GM12878 (cell line): ENCODE measurements around the gene DOCK9. TPM values are rescaled to one million over a fixed set of nuclear protein-coding genes. Genes with fewer than 3 reads are reported as not detected.

Source experiments
- ATAC-seq: fragments of 200-7000 bp; cut with Tn5 transposase; 3 replicates; pipeline ENCODE4 v1.9.1; 2020; ENCODE audit warnings: mild to moderate bottlenecking, moderate library complexity
- BruUV-seq: library from RNA; stranded (reverse); fragments of 400-500 nt; replicated peaks from 2 replicates; lab custom pipeline; 2021; lab: Mats Ljungman, UMichigan
- CTCF ChIA-PET: fragments of 300-600 bp; sonication (Branson Sonifier 250); formaldehyde crosslinking; extraction: SDS; loops from one replicate; lab custom pipeline; 2021; ENCODE audit warnings: inconsistent platforms; lab: Yijun Ruan, JAX
- POLR2A ChIA-PET: fragments of 350-600 bp; formaldehyde crosslinking; extraction: SDS; loops from one replicate; lab custom pipeline; 2021; ENCODE audit warnings: inconsistent platforms; lab: Charles Lee
- RAD21 ChIA-PET: fragments of 300-600 bp; sonication (Branson Sonifier 250); formaldehyde crosslinking; loops from one replicate; lab custom pipeline; 2023; ENCODE audit warnings: antibody characterized with exemption; ENCODE audit not compliant: unreplicated experiment; lab: Charles Lee
- SMC1A ChIA-PET: fragments of 300-600 bp; sonication (Branson Sonifier 250); formaldehyde crosslinking; loops from one replicate; lab custom pipeline; 2023; ENCODE audit not compliant: unreplicated experiment, uncharacterized antibody; lab: Charles Lee
- DNase-seq: peaks from one replicate; pipeline ENCODE4 v3.0.0-alpha.2; 2011; ENCODE audit warnings: low read depth, low spot score
- FAIRE-seq: peaks from 3 replicates; lab custom pipeline; 2011; peaks lifted over from hg19 to GRCh38; lab: Jason Lieb, UNC
- H2AFZ ChIP-seq: 2 replicates; pipeline ENCODE4 v1.6.0; 2011; ENCODE audit warnings: low read depth, low read length, control low read depth; ENCODE audit not compliant: control insufficient read depth
- H3K27ac ChIP-seq: 2 replicates; pipeline ENCODE4 v1.5.1; 2011; ENCODE audit warnings: control low read depth; ENCODE audit not compliant: control insufficient read depth, insufficient read depth
- H3K27me3 ChIP-seq, 2 experiments: replicated peaks in 1 of 2; 2 replicates each; pipeline versions ENCODE4 v1.6.0 to v1.6.1; 2011; ENCODE audit warnings: low read length in 1 of 2; ENCODE audit not compliant: control insufficient read depth in 2 of 2, insufficient read depth in 2 of 2
- H3K36me3 ChIP-seq, 2 experiments: 2 replicates each; pipeline ENCODE4 v1.5.1; 2011; ENCODE audit warnings: low read length in 1 of 2; ENCODE audit not compliant: control insufficient read depth in 2 of 2, insufficient read depth in 2 of 2
- H3K4me1 ChIP-seq: 2 replicates; pipeline ENCODE4 v1.6.1; 2011; ENCODE audit warnings: mild to moderate bottlenecking, low read length, moderate library complexity, mixed read lengths; ENCODE audit not compliant: control insufficient read depth, insufficient read depth
- H3K4me2 ChIP-seq: 2 replicates; pipeline ENCODE4 v1.6.0; 2011; ENCODE audit warnings: control low read depth; ENCODE audit not compliant: control insufficient read depth, insufficient read depth
- H3K4me3 ChIP-seq: fragments of 200-600 bp; sonication (generic); 2 replicates; pipeline ENCODE4 v1.5.1; 2016
- H3K79me2 ChIP-seq: 2 replicates; pipeline ENCODE4 v1.6.0; 2011; ENCODE audit warnings: low read length; ENCODE audit not compliant: control insufficient read depth, insufficient read depth
- H3K9ac ChIP-seq: 2 replicates; pipeline ENCODE4 v1.8.0; 2011; ENCODE audit warnings: low read length, control low read depth, mixed read lengths; ENCODE audit not compliant: control insufficient read depth, insufficient read depth
- H3K9me3 ChIP-seq: replicated peaks from 3 replicates; pipeline ENCODE4 v1.5.1; 2011; ENCODE audit warnings: mild to moderate bottlenecking, low read length; ENCODE audit not compliant: control insufficient read depth, insufficient read depth
- H4K20me1 ChIP-seq: 2 replicates; pipeline ENCODE4 v1.6.0; 2011; ENCODE audit not compliant: control insufficient read depth, insufficient read depth
- ETV6 ChIP-seq, 2 experiments: fragments of 450-650 bp in 1 of 2; IDR thresholded peaks in 1 of 2; conservative IDR thresholded peaks in 1 of 2; 2 replicates each; pipeline ENCODE4 v1.6.1; 2014; ENCODE audit warnings: antibody characterized with exemption in 1 of 2, borderline replicate concordance in 1 of 2, low read depth in 1 of 2, mild to moderate bottlenecking in 1 of 2, moderate library complexity in 1 of 2
- FOXM1 ChIP-seq: IDR thresholded peaks from 2 replicates; pipeline ENCODE4 v1.6.1; 2012; ENCODE audit warnings: low read depth, mild to moderate bottlenecking, inconsistent platforms, low read length, moderate library complexity
- JUNB ChIP-seq: IDR thresholded peaks from 2 replicates; pipeline ENCODE4 v1.6.1; 2016; ENCODE audit warnings: antibody characterized with exemption, mild to moderate bottlenecking
- MEF2A ChIP-seq: IDR thresholded peaks from 2 replicates; pipeline ENCODE4 v1.6.1; 2011; ENCODE audit warnings: low read depth, mild to moderate bottlenecking, low read length, moderate library complexity; ENCODE audit not compliant: insufficient read depth
- MEF2B ChIP-seq: fragments of 450-650 bp; IDR thresholded peaks from 2 replicates; pipeline ENCODE4 v1.6.1; 2018; ENCODE audit warnings: mild to moderate bottlenecking, moderate library complexity; ENCODE audit not compliant: partially characterized antibody, poor library complexity, severe bottlenecking
- NR2C1 ChIP-seq: fragments of 450-650 bp; IDR thresholded peaks from 2 replicates; pipeline ENCODE4 v1.6.1; 2017; ENCODE audit warnings: antibody characterized with exemption, mild to moderate bottlenecking, moderate library complexity
- RELA ChIP-seq: fragments of 450-650 bp; IDR thresholded peaks from 2 replicates; pipeline ENCODE4 v1.8.0; 2014; ENCODE audit warnings: borderline replicate concordance; ENCODE audit not compliant: partially characterized antibody
- SRF ChIP-seq, 2 experiments: IDR thresholded peaks; 2 replicates each; pipeline ENCODE4 v1.6.1; 2011; ENCODE audit warnings: low read depth in 2 of 2, low read length in 2 of 2, mild to moderate bottlenecking in 1 of 2, moderate library complexity in 1 of 2
- ZNF24 ChIP-seq: fragments of 450-650 bp; IDR thresholded peaks from 2 replicates; pipeline ENCODE4 v1.6.1; 2017; ENCODE audit warnings: antibody characterized with exemption, mild to moderate bottlenecking
- WGBS: methylation state at CpG from one replicate; pipeline ENCODE4 v1.1.6; 2016; ENCODE audit warnings: low lambda C conversion rate; ENCODE audit not compliant: insufficient replicate concordance, insufficient coverage; ENCODE audit errors: missing lambda C conversion rate; 5-methylcytosine and 5-hydroxymethylcytosine counted together
- in situ Hi-C: fragments of 300-500 bp; cut with MboI; formaldehyde crosslinking; loops from 9 replicates; pipeline ENCODE4 v1.14.3; 2018; ENCODE audit warnings: mixed read lengths
- intact Hi-C: fragments of 100-400 bp; cut with micrococcal nuclease; formaldehyde crosslinking; loops from one replicate; pipeline ENCODE4 v1.14.2; 2022; ENCODE audit not compliant: unreplicated experiment
- polyA plus RNA-seq, 11 experiments: library from polyadenylated mRNA; depleted of rRNA in 4 of 11; unstranded in 6 of 11; stranded (reverse) in 5 of 11; fragments of >200 nt; fragmentation: Nextera tagmentation in 4 of 11; fragmentation: Illumina TruSeq in 1 of 11; extraction: Ambion mirVana in 4 of 11; extraction: Trizol in 1 of 11; gene quantifications; 1 replicate in 1 of 11; 2 replicates in 10 of 11; pipeline versions ENCODE4 v1.2.1 to v1.2.3, GENCODE V29; 2011 to 2016; ENCODE audit warnings: inconsistent platforms in 2 of 11, missing spikeins in 2 of 11, low read depth in 1 of 11
- total RNA-seq, 4 experiments: library from RNA; depleted of rRNA in 3 of 4; stranded (reverse); fragments of >200 nt in 3 of 4; fragmentation: Illumina TruSeq in 1 of 4; extraction: Trizol in 1 of 4; gene quantifications; 2 replicates each; pipeline versions ENCODE4 v1.2.1 to v1.2.3, GENCODE V29; 2013 to 2021
- TF ChIP-seq, protein P1 (sequence below): fragments of 450-650 bp; IDR thresholded peaks from 2 replicates; pipeline ENCODE4 v1.6.1; 2014; ENCODE audit warnings: mild to moderate bottlenecking
- TF ChIP-seq, protein P2 (sequence below): IDR thresholded peaks from 2 replicates; pipeline ENCODE4 v1.6.1; 2012; ENCODE audit warnings: mild to moderate bottlenecking, low read depth, low read length
- TF ChIP-seq, protein P3 (sequence below): fragments of 450-650 bp; IDR thresholded peaks from 2 replicates; pipeline ENCODE4 v1.6.1; 2016; ENCODE audit warnings: mild to moderate bottlenecking

Gene DOCK9
- total and polyA plus RNA-seq, 10 of the 15 experiments (the other 5 are each of a cell fraction or from before 2014, with no cell fraction given) = 0.09 to 2.9 (median 0.74) TPM

DNA sequence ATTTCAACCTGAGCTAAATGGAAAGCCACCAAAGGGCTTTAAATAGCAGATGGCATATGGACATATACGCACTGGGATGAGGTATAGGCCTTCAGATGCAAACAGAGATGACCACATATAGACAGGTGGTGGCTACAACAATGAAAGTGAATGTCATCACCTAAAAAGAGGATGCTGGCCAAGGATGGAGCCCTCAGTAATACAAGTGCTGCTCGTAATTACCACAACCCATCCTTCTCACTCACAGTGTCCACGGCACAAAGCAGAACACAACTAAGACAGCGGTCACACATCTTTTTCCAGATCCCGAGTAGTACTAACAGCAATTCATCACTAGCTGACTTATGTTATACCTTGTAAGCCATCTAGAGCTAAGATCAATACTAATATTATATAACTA is 18.2 kb upstream of the DOCK9 start:
- ChIA-PET POLR2A (no interaction called here), SMC1A (no interaction called here)
- H4K20me1 ChIP-seq = no peaks in the 10 kb centered on the region

More for the DNA sequence above, 18.2 kb upstream of the DOCK9 start:
- DNase-seq = no peak
- TF ChIP-seq RELA (no peak), NR2C1 (no peak), ZNF24 (no peak), MEF2B (no peak), SRF (IDR thresholded peaks at IDR 0.05; ENCODE audit: low read depth in 2 of 2, low read length in 2 of 2) (no peak), ETV6 (conservative IDR thresholded peaks at IDR 0.05 in 1 of 2, IDR thresholded peaks at IDR 0.05 in 1 of 2; ENCODE audit: borderline replicate concordance in 1 of 2, low read depth in 1 of 2) (no peak), FOXM1 (no peak), JUNB (no peak), MEF2A (no peak)
- TF ChIP-seq, protein P1, sequence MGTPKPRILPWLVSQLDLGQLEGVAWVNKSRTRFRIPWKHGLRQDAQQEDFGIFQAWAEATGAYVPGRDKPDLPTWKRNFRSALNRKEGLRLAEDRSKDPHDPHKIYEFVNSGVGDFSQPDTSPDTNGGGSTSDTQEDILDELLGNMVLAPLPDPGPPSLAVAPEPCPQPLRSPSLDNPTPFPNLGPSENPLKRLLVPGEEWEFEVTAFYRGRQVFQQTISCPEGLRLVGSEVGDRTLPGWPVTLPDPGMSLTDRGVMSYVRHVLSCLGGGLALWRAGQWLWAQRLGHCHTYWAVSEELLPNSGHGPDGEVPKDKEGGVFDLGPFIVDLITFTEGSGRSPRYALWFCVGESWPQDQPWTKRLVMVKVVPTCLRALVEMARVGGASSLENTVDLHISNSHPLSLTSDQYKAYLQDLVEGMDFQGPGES = no peak
- TF ChIP-seq, protein P2, sequence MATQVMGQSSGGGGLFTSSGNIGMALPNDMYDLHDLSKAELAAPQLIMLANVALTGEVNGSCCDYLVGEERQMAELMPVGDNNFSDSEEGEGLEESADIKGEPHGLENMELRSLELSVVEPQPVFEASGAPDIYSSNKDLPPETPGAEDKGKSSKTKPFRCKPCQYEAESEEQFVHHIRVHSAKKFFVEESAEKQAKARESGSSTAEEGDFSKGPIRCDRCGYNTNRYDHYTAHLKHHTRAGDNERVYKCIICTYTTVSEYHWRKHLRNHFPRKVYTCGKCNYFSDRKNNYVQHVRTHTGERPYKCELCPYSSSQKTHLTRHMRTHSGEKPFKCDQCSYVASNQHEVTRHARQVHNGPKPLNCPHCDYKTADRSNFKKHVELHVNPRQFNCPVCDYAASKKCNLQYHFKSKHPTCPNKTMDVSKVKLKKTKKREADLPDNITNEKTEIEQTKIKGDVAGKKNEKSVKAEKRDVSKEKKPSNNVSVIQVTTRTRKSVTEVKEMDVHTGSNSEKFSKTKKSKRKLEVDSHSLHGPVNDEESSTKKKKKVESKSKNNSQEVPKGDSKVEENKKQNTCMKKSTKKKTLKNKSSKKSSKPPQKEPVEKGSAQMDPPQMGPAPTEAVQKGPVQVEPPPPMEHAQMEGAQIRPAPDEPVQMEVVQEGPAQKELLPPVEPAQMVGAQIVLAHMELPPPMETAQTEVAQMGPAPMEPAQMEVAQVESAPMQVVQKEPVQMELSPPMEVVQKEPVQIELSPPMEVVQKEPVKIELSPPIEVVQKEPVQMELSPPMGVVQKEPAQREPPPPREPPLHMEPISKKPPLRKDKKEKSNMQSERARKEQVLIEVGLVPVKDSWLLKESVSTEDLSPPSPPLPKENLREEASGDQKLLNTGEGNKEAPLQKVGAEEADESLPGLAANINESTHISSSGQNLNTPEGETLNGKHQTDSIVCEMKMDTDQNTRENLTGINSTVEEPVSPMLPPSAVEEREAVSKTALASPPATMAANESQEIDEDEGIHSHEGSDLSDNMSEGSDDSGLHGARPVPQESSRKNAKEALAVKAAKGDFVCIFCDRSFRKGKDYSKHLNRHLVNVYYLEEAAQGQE = no peak
- TF ChIP-seq, protein P3, sequence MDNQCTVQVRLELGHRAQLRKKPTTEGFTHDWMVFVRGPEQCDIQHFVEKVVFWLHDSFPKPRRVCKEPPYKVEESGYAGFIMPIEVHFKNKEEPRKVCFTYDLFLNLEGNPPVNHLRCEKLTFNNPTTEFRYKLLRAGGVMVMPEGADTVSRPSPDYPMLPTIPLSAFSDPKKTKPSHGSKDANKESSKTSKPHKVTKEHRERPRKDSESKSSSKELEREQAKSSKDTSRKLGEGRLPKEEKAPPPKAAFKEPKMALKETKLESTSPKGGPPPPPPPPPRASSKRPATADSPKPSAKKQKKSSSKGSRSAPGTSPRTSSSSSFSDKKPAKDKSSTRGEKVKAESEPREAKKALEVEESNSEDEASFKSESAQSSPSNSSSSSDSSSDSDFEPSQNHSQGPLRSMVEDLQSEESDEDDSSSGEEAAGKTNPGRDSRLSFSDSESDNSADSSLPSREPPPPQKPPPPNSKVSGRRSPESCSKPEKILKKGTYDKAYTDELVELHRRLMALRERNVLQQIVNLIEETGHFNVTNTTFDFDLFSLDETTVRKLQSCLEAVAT = no peak
- H3K27me3 ChIP-seq = no peaks in the 10 kb centered on the region
- H3K27ac ChIP-seq = no peak overlapping the region
- H3K4me2 ChIP-seq = no peak overlapping the region
- no peak overlapping the region for H2AFZ ChIP-seq
- WGBS = 65% methylated on average over 5 of the region's 5 CpGs
- in situ Hi-C loops = no loop called here
- intact Hi-C loops = no loop called here
- no peak for ATAC-seq
- ChIA-PET CTCF (no interaction called here), RAD21 (no interaction called here)
- H3K4me1 ChIP-seq = peaks cover 12% of the 10 kb centered on the region
- H3K79me2 ChIP-seq = no peaks in the 10 kb centered on the region; the same call in 1 of the 2 replicates
- FAIRE-seq = no peak
- no peaks in the 10 kb centered on the region for H3K36me3 ChIP-seq
- no peak overlapping the region for H3K9ac ChIP-seq
- no peaks in the 10 kb centered on the region for H3K9me3 ChIP-seq
- BruUV-seq = no TSS peak
- no peak overlapping the region for H3K4me3 ChIP-seq
